ENCODE data around the gene TMEM239. TPM values are rescaled to one million over a fixed set of nuclear protein-coding genes. Genes with fewer than 3 reads are reported as not detected.

Gene TMEM239
- total and polyA plus RNA-seq, 2 of the 8 experiments (the other 6 are each of a cell fraction or from before 2014, with no cell fraction given), result not detected

- no peak for TF ChIP-seq ATF3 (IDR thresholded peaks at IDR 0.05; ENCODE audit: insufficient read depth, low read depth, low read length)
- no peak for TF ChIP-seq SP1 (IDR thresholded peaks at IDR 0.05; ENCODE audit: low read depth, low read length)
- TF ChIP-seq BCL11A (IDR thresholded peaks at IDR 0.05; ENCODE audit: low read depth in 2 of 2, low read length in 2 of 2), result no peak
Measured at GRCh38 chr20:2825761-2826160, 9.6 kb downstream of the TMEM239 start (continued).

Data from H1 (cell line).